HepG2 (cell line): Measurements from ENCODE around the gene SLC29A1. TPM values are rescaled to one million over a fixed set of nuclear protein-coding genes. Genes with fewer than 3 reads are reported as not detected.

ENCODE experiments used
- AGO2 ChIP-seq: fragments of 200-400 bp; formaldehyde crosslinking; optimal IDR thresholded peaks from 2 replicates; pipeline ENCODE3; 2017; ENCODE audit warnings: mild to moderate bottlenecking, low read depth, low read length, moderate library complexity
- DRAP1 ChIP-seq: IDR thresholded peaks from 2 replicates; pipeline ENCODE4 v1.6.1; 2016; ENCODE audit warnings: missing genetic modification reagents, missing compliant biosample characterization
- E2F1 ChIP-seq: sonication (generic); formaldehyde crosslinking; IDR thresholded peaks from 2 replicates; pipeline ENCODE4 v1.5.0; 2020; ENCODE audit warnings: missing genetic modification reagents
- HIVEP1 ChIP-seq: sonication (generic); formaldehyde crosslinking; IDR thresholded peaks from 2 replicates; pipeline ENCODE4 v1.4.0; 2020; ENCODE audit warnings: mild to moderate bottlenecking, missing genetic modification reagents
- HOXA5 ChIP-seq: sonication (generic); formaldehyde crosslinking; IDR thresholded peaks from 2 replicates; pipeline ENCODE4 v1.4.0; 2020; ENCODE audit warnings: missing genetic modification reagents
- JUNB ChIP-seq: sonication (generic); formaldehyde crosslinking; IDR thresholded peaks from 2 replicates; pipeline ENCODE4 v1.8.0; 2022; ENCODE audit warnings: missing genetic modification reagents, mild to moderate bottlenecking, borderline replicate concordance
- MEIS2 ChIP-seq: sonication (generic); formaldehyde crosslinking; IDR thresholded peaks from 2 replicates; pipeline ENCODE4 v1.9.0; 2021; ENCODE audit warnings: mild to moderate bottlenecking, missing genetic modification reagents
- NCOA2 ChIP-seq: sonication (generic); formaldehyde crosslinking; IDR thresholded peaks from 2 replicates; pipeline ENCODE4 v1.8.0; 2022; ENCODE audit warnings: inconsistent platforms
- PAXIP1 ChIP-seq: sonication (generic); formaldehyde crosslinking; conservative IDR thresholded peaks from 2 replicates; pipeline ENCODE4 v1.4.0; 2020; ENCODE audit warnings: mild to moderate bottlenecking, missing genetic modification reagents, moderate library complexity
- PHF8 ChIP-seq: sonication (generic); formaldehyde crosslinking; IDR thresholded peaks from 2 replicates; pipeline ENCODE4 v1.5.0; 2020; ENCODE audit warnings: missing genetic modification reagents
- POLR2A ChIP-seq, 2 experiments: IDR thresholded peaks; 2 replicates each; pipeline ENCODE4 v1.6.1; 2011; ENCODE audit warnings: low read depth in 2 of 2, low read length in 2 of 2, mild to moderate bottlenecking in 1 of 2, moderate library complexity in 1 of 2; ENCODE audit not compliant: insufficient read depth in 1 of 2
- SP5 ChIP-seq: IDR thresholded peaks from 2 replicates; pipeline ENCODE4 v1.6.1; 2016; ENCODE audit warnings: low read depth, borderline replicate concordance
- TARDBP ChIP-seq: sonication (generic); formaldehyde crosslinking; IDR thresholded peaks from 2 replicates; pipeline ENCODE4 v1.8.0; 2022; ENCODE audit warnings: mild to moderate bottlenecking, missing genetic modification reagents
- TBP ChIP-seq: sonication (generic); formaldehyde crosslinking; IDR thresholded peaks from 2 replicates; pipeline ENCODE4 v1.5.0; 2020; ENCODE audit warnings: missing genetic modification reagents
- ZBTB49 ChIP-seq: sonication (generic); formaldehyde crosslinking; IDR thresholded peaks from 2 replicates; pipeline ENCODE4 v1.4.0; 2020; ENCODE audit warnings: missing genetic modification reagents, borderline replicate concordance
- ZNF263 ChIP-seq: sonication (generic); formaldehyde crosslinking; IDR thresholded peaks from 2 replicates; pipeline ENCODE4 v1.4.0; 2020; ENCODE audit warnings: missing genetic modification reagents
- ZNF546 ChIP-seq: sonication (generic); formaldehyde crosslinking; conservative IDR thresholded peaks from 2 replicates; pipeline ENCODE4 v1.8.1; 2023; ENCODE audit warnings: mild to moderate bottlenecking, missing genetic modification reagents
- ZNF547 ChIP-seq: sonication (generic); formaldehyde crosslinking; IDR thresholded peaks from 2 replicates; pipeline ENCODE4 v1.5.1; 2020; ENCODE audit warnings: mild to moderate bottlenecking, missing genetic modification reagents
- ZNF619 ChIP-seq: sonication (generic); formaldehyde crosslinking; IDR thresholded peaks from 2 replicates; pipeline ENCODE4 v1.4.0; 2020; ENCODE audit warnings: mild to moderate bottlenecking, missing genetic modification reagents
- ZNF710 ChIP-seq: sonication (generic); formaldehyde crosslinking; IDR thresholded peaks from 2 replicates; pipeline ENCODE4 v1.5.0; 2020; ENCODE audit warnings: mild to moderate bottlenecking, missing genetic modification reagents, borderline replicate concordance
- ZNF83 ChIP-seq: sonication (generic); formaldehyde crosslinking; IDR thresholded peaks from 2 replicates; pipeline ENCODE4 v1.4.0; 2020; ENCODE audit warnings: missing genetic modification reagents, mild to moderate bottlenecking, borderline replicate concordance
- polyA plus RNA-seq, 8 experiments: library from polyadenylated mRNA; depleted of rRNA in 3 of 8; stranded (reverse) in 7 of 8; unstranded in 1 of 8; fragments of >200 nt; fragmentation: Illumina TruSeq in 4 of 8; extraction: Trizol in 4 of 8; gene quantifications; 2 replicates each; pipeline versions ENCODE4 v1.2.1 to v1.2.3, GENCODE V29; 2011 to 2016; ENCODE audit warnings: low read depth in 4 of 8, missing spikeins in 1 of 8, mixed read lengths in 1 of 8; ENCODE audit not compliant: insufficient read depth in 1 of 8
- total RNA-seq, 5 experiments: library from RNA; depleted of rRNA; stranded (reverse); fragments of >200 nt; fragmentation: Illumina TruSeq; extraction: Trizol; gene quantifications; 2 replicates each; pipeline ENCODE4 v1.2.3, GENCODE V29; 2016; ENCODE audit warnings: low read depth in 1 of 5

Gene SLC29A1
- total and polyA plus RNA-seq, 2 of the 13 experiments (the other 11 are each of a cell fraction or from before 2014, with no cell fraction given): 43.2 to 106 TPM

GRCh38 chr6:44223319-44224028 is at the start of gene SLC29A1 (continued):
- TF ChIP-seq TARDBP (CRISPR knock-in tag): 0 out of 2 replicates have a peak, but pooled peaks have one; percentile 13
- TF ChIP-seq MEIS2: peak; percentile 83
- peak; percentile 74; the same call in 1 of the 2 replicates for TF ChIP-seq HOXA5 (CRISPR knock-in tag)
- peak; percentile 66 for TF ChIP-seq PHF8 (CRISPR knock-in tag)
- TF ChIP-seq ZBTB49 (CRISPR knock-in tag): no peak
- TF ChIP-seq ZNF83: peak; percentile 49
- TF ChIP-seq JUNB (CRISPR knock-in tag): no peak
- TF ChIP-seq ZNF546 (CRISPR knock-in tag): peak; percentile 88
- TF ChIP-seq AGO2: peak; percentile 39
- no peak for TF ChIP-seq ZNF619 (CRISPR knock-in tag)
- peak; percentile 67; the same call in 1 of the 2 replicates for TF ChIP-seq ZNF547 (CRISPR knock-in tag)
- TF ChIP-seq NCOA2 (CRISPR knock-in tag): 0 out of 2 replicates have a peak, but pooled peaks have one; percentile 21
- no peak for TF ChIP-seq DRAP1
- TF ChIP-seq SP5: peak; percentile 68
- peak; percentile 63; the same call in 1 of the 2 replicates for TF ChIP-seq E2F1 (CRISPR knock-in tag)
- peak; percentile 8; the same call in 1 of the 2 replicates for TF ChIP-seq ZNF710
- no peak for TF ChIP-seq TBP (CRISPR knock-in tag)
- TF ChIP-seq POLR2A (IDR thresholded peaks at IDR 0.05; ENCODE audit: insufficient read depth in 1 of 2, low read depth in 2 of 2, low read length in 2 of 2): peak in 1 of 2 experiments; percentile 55; a peak in 2 of 4 replicates
- TF ChIP-seq ZNF263 (CRISPR knock-in tag): peak; percentile 68; the same call in 1 of the 2 replicates
- TF ChIP-seq HIVEP1: peak; percentile 86; the same call in 1 of the 2 replicates
- peak; percentile 56; the same call in 1 of the 2 replicates for TF ChIP-seq PAXIP1 (CRISPR knock-in tag)
